ENCODE data around the gene EEPD1. TPM values are rescaled to one million over a fixed set of nuclear protein-coding genes. Genes with fewer than 3 reads are reported as not detected.

The EEPD1 gene
- total RNA-seq, 6 experiments from 2014 or later, result 5.9 to 18.6 (median 10.6) TPM

- 80% methylated on average over 5 of the region's 5 CpGs for WGBS (ENCODE audit: insufficient coverage, low coverage, low lambda C conversion rate, missing lambda C conversion rate)
- Histone ChIP-seq H3K9me3 (no peaks in the 10 kb centered on the region), H3K4me1 (peaks cover 0 to 31% (median 14%) of the 10 kb centered on the region in 4 donors), H3K27ac (no peak overlapping the region), H3K27me3 (no peaks in the 10 kb centered on the region), H3K4me3 (no peak overlapping the region), H3K36me3 (no peaks in the 10 kb centered on the region)
- intact Hi-C loops (cut with DNase I), result no loop called here
- DNase-seq (no peak), ATAC-seq (no peak)
- no peak for TF ChIP-seq POLR2A (IDR thresholded peaks at IDR 0.05)
- TF ChIP-seq, protein P1, sequence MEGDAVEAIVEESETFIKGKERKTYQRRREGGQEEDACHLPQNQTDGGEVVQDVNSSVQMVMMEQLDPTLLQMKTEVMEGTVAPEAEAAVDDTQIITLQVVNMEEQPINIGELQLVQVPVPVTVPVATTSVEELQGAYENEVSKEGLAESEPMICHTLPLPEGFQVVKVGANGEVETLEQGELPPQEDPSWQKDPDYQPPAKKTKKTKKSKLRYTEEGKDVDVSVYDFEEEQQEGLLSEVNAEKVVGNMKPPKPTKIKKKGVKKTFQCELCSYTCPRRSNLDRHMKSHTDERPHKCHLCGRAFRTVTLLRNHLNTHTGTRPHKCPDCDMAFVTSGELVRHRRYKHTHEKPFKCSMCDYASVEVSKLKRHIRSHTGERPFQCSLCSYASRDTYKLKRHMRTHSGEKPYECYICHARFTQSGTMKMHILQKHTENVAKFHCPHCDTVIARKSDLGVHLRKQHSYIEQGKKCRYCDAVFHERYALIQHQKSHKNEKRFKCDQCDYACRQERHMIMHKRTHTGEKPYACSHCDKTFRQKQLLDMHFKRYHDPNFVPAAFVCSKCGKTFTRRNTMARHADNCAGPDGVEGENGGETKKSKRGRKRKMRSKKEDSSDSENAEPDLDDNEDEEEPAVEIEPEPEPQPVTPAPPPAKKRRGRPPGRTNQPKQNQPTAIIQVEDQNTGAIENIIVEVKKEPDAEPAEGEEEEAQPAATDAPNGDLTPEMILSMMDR (IDR thresholded peaks at IDR 0.05), result no peak
Measured at GRCh38 chr7:36210291-36210922, 57.4 kb downstream of the EEPD1 start.

DNA sequence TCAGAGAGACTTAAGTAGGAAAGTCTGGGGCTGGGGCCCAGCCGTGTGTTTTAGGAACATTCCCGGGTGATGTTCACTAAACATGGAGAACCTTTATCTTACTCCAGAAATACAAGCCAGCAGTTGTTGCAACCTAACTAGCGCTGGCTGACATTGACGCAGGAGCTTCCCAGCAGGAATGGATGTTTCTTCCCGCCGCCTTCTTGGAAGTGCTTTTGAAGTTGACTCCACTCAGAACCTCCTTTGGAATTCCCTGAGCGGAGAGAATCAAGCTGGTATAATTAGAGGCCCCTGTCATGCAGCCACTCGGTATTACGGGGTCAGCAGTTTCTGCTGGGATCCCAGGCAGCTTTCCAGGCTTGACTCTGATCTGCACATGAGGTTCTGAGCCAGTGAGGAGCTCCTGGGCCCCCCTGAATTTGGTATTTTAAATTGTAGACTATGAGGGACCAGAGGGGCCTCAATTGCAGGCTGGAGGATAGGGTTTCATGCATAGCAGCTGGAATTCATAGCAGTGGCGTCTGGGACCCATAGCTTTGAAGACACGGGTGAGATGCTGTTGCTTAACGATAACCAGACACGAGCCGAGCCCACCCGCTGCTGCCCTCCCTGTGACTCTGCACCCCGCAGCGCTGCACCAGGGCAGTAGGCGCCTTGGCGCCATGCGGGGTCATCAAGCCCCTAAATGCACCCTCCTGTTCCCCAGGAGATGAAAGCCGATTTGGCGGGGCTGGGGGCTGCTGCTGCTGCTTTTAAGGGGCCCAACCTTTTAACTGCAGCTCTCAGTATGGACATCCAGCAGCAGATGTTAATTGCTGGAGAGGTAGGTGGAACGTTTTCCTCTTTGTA, 61.8 kb downstream of the EEPD1 start:
- Histone ChIP-seq H3K36me3 (no peaks in the 10 kb centered on the region), H3K4me1 (peaks cover 0 to 12% (median 5%) of the 10 kb centered on the region in 4 donors), H3K4me3 (no peak overlapping the region), H3K9me3 (no peaks in the 10 kb centered on the region), H3K27ac (no peak overlapping the region), H3K27me3 (no peaks in the 10 kb centered on the region)
- TF ChIP-seq, protein P1 (IDR thresholded peaks at IDR 0.05), result no peak
- 79% methylated on average over 4 of the region's 23 CpGs for WGBS (ENCODE audit: insufficient coverage, low coverage, low lambda C conversion rate, missing lambda C conversion rate)
- intact Hi-C loops (cut with DNase I), result no loop called here
- DNase-seq (no peak), ATAC-seq (no peak)

DNA sequence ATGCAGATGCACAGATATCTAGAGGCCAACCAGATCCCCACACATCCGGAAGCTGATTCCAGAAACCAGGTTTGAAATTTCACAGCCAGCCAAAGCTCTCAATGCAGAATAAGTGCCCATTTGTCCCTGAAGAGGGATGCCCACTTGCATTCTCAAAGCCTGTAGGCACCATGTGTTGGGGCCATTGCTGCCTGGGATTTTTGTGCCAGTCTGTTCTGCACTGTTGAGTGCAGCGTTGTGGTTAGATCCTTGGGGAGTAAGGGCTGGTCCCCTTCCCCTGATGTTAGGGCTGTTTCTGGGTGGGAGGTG, 62.4 kb downstream of the EEPD1 start:
- 83% methylated on average over 1 of the region's 2 CpGs for WGBS (ENCODE audit: insufficient coverage, low coverage, low lambda C conversion rate, missing lambda C conversion rate)
- no peak for DNase-seq
- Histone ChIP-seq H3K27me3 (no peaks in the 10 kb centered on the region), H3K4me3 (no peak overlapping the region), H3K36me3 (no peaks in the 10 kb centered on the region), H3K9me3 (no peaks in the 10 kb centered on the region), H3K4me1 (peaks cover 0 to 12% (median 5%) of the 10 kb centered on the region in 4 donors), H3K27ac (no peak overlapping the region)
- intact Hi-C loops (cut with DNase I), result no loop called here
- TF ChIP-seq POLR2A (IDR thresholded peaks at IDR 0.05), result no peak
- TF ChIP-seq, protein P1 (IDR thresholded peaks at IDR 0.05), result no peak
- no peak for ATAC-seq

DNA sequence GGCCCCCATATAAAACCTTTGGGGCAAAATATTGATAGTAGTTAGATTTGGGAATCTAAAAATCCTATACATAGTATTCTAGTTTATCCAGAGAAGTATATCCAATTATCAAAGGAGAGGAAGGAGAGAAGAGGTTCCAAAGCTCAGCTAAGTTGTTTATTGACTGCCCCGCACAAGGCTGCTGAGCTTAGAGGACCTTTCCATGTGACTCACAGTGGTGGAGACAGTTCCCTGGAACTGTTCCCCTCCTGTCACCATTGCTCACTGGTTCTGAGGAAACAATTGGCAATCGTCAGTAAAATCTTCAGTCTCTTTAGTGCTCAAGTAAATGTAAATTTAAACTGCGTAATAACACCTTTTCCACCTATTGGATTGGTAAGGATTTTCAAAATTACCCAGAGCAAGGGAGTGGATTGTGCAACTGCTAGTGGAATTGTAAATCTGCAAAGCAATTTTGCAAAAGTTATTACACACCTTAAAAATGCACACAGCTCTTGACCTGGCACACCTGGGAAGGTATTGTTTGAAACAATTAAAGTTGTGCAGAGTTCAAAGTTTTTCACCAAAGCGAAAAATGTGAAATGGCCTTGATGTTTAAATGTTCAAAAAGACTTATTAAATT, 63.1 kb downstream of the EEPD1 start:
- H3K9me3 ChIP-seq, result no peaks in the 10 kb centered on the region
- H3K4me1 ChIP-seq, result peaks cover 0 to 12% (median 5%) of the 10 kb centered on the region in 4 donors
- H3K4me3 ChIP-seq, result no peak overlapping the region
- no peaks in the 10 kb centered on the region for H3K36me3 ChIP-seq
- intact Hi-C loops (cut with DNase I), result no loop called here
- DNase-seq (no peak), ATAC-seq (peak; percentile 83 to 95 (median 90))
- peak overlapping the region in 1 of 3 donors; percentile 26 for H3K27ac ChIP-seq
- TF ChIP-seq, protein P1 (IDR thresholded peaks at IDR 0.05), result no peak
- TF ChIP-seq POLR2A (IDR thresholded peaks at IDR 0.05), result no peak
- no peaks in the 10 kb centered on the region for H3K27me3 ChIP-seq
- WGBS (ENCODE audit: insufficient coverage, low coverage, low lambda C conversion rate, missing lambda C conversion rate), result 52% methylated on average over 4 of the region's 4 CpGs
